Islet precursor cell (in vitro differentiated cells): Measurements from ENCODE around the gene STARD3NL.
"Not testable (repeated sequence)": the region's sequence is repeated elsewhere in the genome, so short reads cannot be mapped to it uniquely, and the experiment has no call there.

Experiments
- DNase-seq: peaks from one replicate; pipeline ENCODE4 v3.0.0-alpha.2; 2018

STARD3NL gene

GRCh38 chr7:38224392-38224791 is 46.3 kb downstream of the STARD3NL start:
- DNase-seq = no peak

GRCh38 chr7:38229386-38229785 is 51.3 kb downstream of the STARD3NL start:
- no peak for DNase-seq

- no peak for DNase-seq
These were observed 52.0 kb downstream of the STARD3NL start for GRCh38 chr7:38229884-38230642.

- DNase-seq = no peak
These were observed 54.7 kb downstream of the STARD3NL start for GRCh38 chr7:38232502-38233366.

- not testable (repeated sequence) for DNase-seq
These were observed 56.7 kb downstream of the STARD3NL start for GRCh38 chr7:38234759-38235158.

GRCh38 chr7:38235606-38236005 is 57.6 kb downstream of the STARD3NL start:
- no peak for DNase-seq

GRCh38 chr7:38239129-38239528 is 61.1 kb downstream of the STARD3NL start:
- DNase-seq = not testable (repeated sequence)

- no peak for DNase-seq
These were observed 63.0 kb downstream of the STARD3NL start for GRCh38 chr7:38241071-38241470.

GRCh38 chr7:38242814-38243213 is 64.8 kb downstream of the STARD3NL start:
- no peak for DNase-seq

GRCh38 chr7:38243345-38243744 is 65.3 kb downstream of the STARD3NL start:
- DNase-seq = not testable (repeated sequence)

- peak; percentile 67 for DNase-seq
These were observed 66.5 kb downstream of the STARD3NL start for GRCh38 chr7:38244516-38244915.

GRCh38 chr7:38245409-38245977 is 67.4 kb downstream of the STARD3NL start:
- DNase-seq = no peak

- DNase-seq = no peak
These were observed 70.1 kb downstream of the STARD3NL start for GRCh38 chr7:38248069-38248567.

- DNase-seq = not testable (repeated sequence)
These were observed 71.8 kb downstream of the STARD3NL start for GRCh38 chr7:38249849-38250248.

GRCh38 chr7:38257350-38257677 is 79.3 kb downstream of the STARD3NL start:
- DNase-seq = no peak

- DNase-seq = not testable (repeated sequence)
These were observed 81.1 kb downstream of the STARD3NL start for GRCh38 chr7:38259157-38259556.

GRCh38 chr7:38261601-38262000 is 83.6 kb downstream of the STARD3NL start:
- DNase-seq = not testable (repeated sequence)

GRCh38 chr7:38262026-38262425 is 84.0 kb downstream of the STARD3NL start:
- DNase-seq = not testable (repeated sequence)

- DNase-seq = no peak
These were observed 84.5 kb downstream of the STARD3NL start for GRCh38 chr7:38262545-38262944.

GRCh38 chr7:38263274-38263673 is 85.2 kb downstream of the STARD3NL start:
- not testable (repeated sequence) for DNase-seq

GRCh38 chr7:38264602-38265001 is 86.6 kb downstream of the STARD3NL start:
- DNase-seq = not testable (repeated sequence)

GRCh38 chr7:38265958-38266357 is 87.9 kb downstream of the STARD3NL start:
- not testable (repeated sequence) for DNase-seq

- DNase-seq = not testable (repeated sequence)
These were observed 91.8 kb downstream of the STARD3NL start for GRCh38 chr7:38269704-38270346.
